ENCODE measurements around the gene RIPPLY1.

The RIPPLY1 gene

GRCh38 chrX:106912864-106913263 is 9.7 kb upstream of the RIPPLY1 start:
- Histone ChIP-seq H3K4me1 (ENCODE audit: low read length) (no peaks in the 10 kb centered on the region), H3K4me3 (ENCODE audit: low read length) (no peak overlapping the region), H3K36me3 (replicated peaks; ENCODE audit: insufficient read depth, low read length) (no peaks in the 10 kb centered on the region), H3K9ac (ENCODE audit: low read length) (no peak overlapping the region), H3K27ac (ENCODE audit: low read length) (no peak overlapping the region), H3K79me2 (ENCODE audit: low read length) (no peaks in the 10 kb centered on the region), H3K4me2 (ENCODE audit: low read depth, low read length) (no peak overlapping the region), H2AFZ (ENCODE audit: low read length) (no peak overlapping the region), H3F3A (ENCODE audit: insufficient read depth, low read length) (no peaks in the 10 kb centered on the region), H3K9me2 (replicated peaks; ENCODE audit: insufficient read depth, low read length) (no peaks in the 10 kb centered on the region), H3K9me3 (replicated peaks; ENCODE audit: insufficient read depth, low read length) (no peaks in the 10 kb centered on the region), H4K20me1 (ENCODE audit: insufficient read depth, low read length) (no peaks in the 10 kb centered on the region), H3K27me3 (replicated peaks; ENCODE audit: insufficient read depth, low read length) (no peaks in the 10 kb centered on the region)
- DNase-seq = no peak
- TF ChIP-seq EZH2phosphoT487 (IDR thresholded peaks at IDR 0.05; ENCODE audit: low read length) (no peak), EZH2 (optimal IDR thresholded peaks at IDR 0.05; ENCODE audit: low read depth, low read length) (no peak), CTCF (IDR thresholded peaks at IDR 0.05; ENCODE audit: low read length) (no peak)

GRCh38 chrX:106906361-106906760 is 3.2 kb upstream of the RIPPLY1 start:
- H3K4me1 ChIP-seq (ENCODE audit: low read length) = no peaks in the 10 kb centered on the region
- H3K27me3 ChIP-seq (replicated peaks; ENCODE audit: insufficient read depth, low read length) = no peaks in the 10 kb centered on the region
- no peaks in the 10 kb centered on the region for H3K9me2 ChIP-seq (replicated peaks; ENCODE audit: insufficient read depth, low read length)
- H3K79me2 ChIP-seq (ENCODE audit: low read length) = no peaks in the 10 kb centered on the region
- no peaks in the 10 kb centered on the region for H3K36me3 ChIP-seq (replicated peaks; ENCODE audit: insufficient read depth, low read length)
- DNase-seq = no peak
- H2AFZ ChIP-seq (ENCODE audit: low read length) = no peak overlapping the region
- TF ChIP-seq CTCF (IDR thresholded peaks at IDR 0.05; ENCODE audit: low read length) (no peak), EZH2phosphoT487 (IDR thresholded peaks at IDR 0.05; ENCODE audit: low read length) (no peak), EZH2 (optimal IDR thresholded peaks at IDR 0.05; ENCODE audit: low read depth, low read length) (no peak)
- H3K27ac ChIP-seq (ENCODE audit: low read length) = no peak overlapping the region
- H3K9me3 ChIP-seq (replicated peaks; ENCODE audit: insufficient read depth, low read length) = no peaks in the 10 kb centered on the region
- H3K4me3 ChIP-seq (ENCODE audit: low read length) = no peak overlapping the region
- no peaks in the 10 kb centered on the region for H3F3A ChIP-seq (ENCODE audit: insufficient read depth, low read length)
- H4K20me1 ChIP-seq (ENCODE audit: insufficient read depth, low read length) = no peaks in the 10 kb centered on the region
- no peak overlapping the region for H3K4me2 ChIP-seq (ENCODE audit: low read depth, low read length)
- H3K9ac ChIP-seq (ENCODE audit: low read length) = no peak overlapping the region

- DNase-seq = no peak
- Histone ChIP-seq H3K27ac (ENCODE audit: low read length) (no peak overlapping the region), H3K79me2 (ENCODE audit: low read length) (no peaks in the 10 kb centered on the region), H3K36me3 (replicated peaks; ENCODE audit: insufficient read depth, low read length) (no peaks in the 10 kb centered on the region), H3F3A (ENCODE audit: insufficient read depth, low read length) (no peaks in the 10 kb centered on the region), H3K9me2 (replicated peaks; ENCODE audit: insufficient read depth, low read length) (no peaks in the 10 kb centered on the region), H3K9ac (ENCODE audit: low read length) (no peak overlapping the region), H3K27me3 (replicated peaks; ENCODE audit: insufficient read depth, low read length) (no peaks in the 10 kb centered on the region), H3K4me2 (ENCODE audit: low read depth, low read length) (no peak overlapping the region), H3K9me3 (replicated peaks; ENCODE audit: insufficient read depth, low read length) (no peaks in the 10 kb centered on the region), H4K20me1 (ENCODE audit: insufficient read depth, low read length) (no peaks in the 10 kb centered on the region), H3K4me3 (ENCODE audit: low read length) (no peak overlapping the region), H3K4me1 (ENCODE audit: low read length) (no peaks in the 10 kb centered on the region), H2AFZ (ENCODE audit: low read length) (no peak overlapping the region)
- TF ChIP-seq EZH2phosphoT487 (IDR thresholded peaks at IDR 0.05; ENCODE audit: low read length) (no peak), EZH2 (optimal IDR thresholded peaks at IDR 0.05; ENCODE audit: low read depth, low read length) (no peak), CTCF (IDR thresholded peaks at IDR 0.05; ENCODE audit: low read length) (no peak)
These were observed 2.0 kb upstream of the RIPPLY1 start for GRCh38 chrX:106905064-106905708.

All from MM.1S (cell line).